SU-DHL-6 (cell line): Measurements from ENCODE around the gene ESX1.

ENCODE experiments used
- EZH2phosphoT487 ChIP-seq: fragments of 200-600 bp; sonication (generic), shearing (Covaris generic); conservative IDR thresholded peaks from 2 replicates; pipeline ENCODE4 v1.6.1; 2018; ENCODE audit warnings: mild to moderate bottlenecking, antibody characterized with exemption, low read length, moderate library complexity, mixed read lengths
- TF ChIP-seq, protein P1 (sequence below): fragments of 200-600 bp; sonication (generic); IDR thresholded peaks from one replicate; pipeline ENCODE4 v1.5.1; 2017; ENCODE audit warnings: antibody characterized with exemption, mild to moderate bottlenecking, low read length, moderate library complexity; ENCODE audit not compliant: insufficient read depth, poor library complexity, severe bottlenecking

DNA sequence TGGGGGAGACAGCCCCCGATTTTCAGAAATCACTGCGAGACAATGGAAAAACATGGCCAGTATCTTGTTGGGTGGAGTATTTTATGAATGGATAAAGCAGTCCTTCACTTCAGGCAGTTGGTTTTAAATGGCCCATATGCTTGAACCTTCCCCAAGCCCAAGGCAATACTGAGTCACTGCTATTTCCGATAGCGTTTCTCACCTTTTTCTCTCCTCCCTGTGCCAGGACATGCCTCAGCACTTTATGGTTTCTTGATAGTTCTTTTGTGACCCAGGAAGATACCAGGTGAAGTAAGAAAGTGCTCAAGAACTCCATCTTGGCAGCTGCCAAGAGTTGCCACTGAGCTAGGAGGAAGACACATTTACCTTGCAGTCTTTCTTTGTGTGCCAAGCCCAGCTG, 26.8 kb upstream of the ESX1 start:
- TF ChIP-seq, protein P1, sequence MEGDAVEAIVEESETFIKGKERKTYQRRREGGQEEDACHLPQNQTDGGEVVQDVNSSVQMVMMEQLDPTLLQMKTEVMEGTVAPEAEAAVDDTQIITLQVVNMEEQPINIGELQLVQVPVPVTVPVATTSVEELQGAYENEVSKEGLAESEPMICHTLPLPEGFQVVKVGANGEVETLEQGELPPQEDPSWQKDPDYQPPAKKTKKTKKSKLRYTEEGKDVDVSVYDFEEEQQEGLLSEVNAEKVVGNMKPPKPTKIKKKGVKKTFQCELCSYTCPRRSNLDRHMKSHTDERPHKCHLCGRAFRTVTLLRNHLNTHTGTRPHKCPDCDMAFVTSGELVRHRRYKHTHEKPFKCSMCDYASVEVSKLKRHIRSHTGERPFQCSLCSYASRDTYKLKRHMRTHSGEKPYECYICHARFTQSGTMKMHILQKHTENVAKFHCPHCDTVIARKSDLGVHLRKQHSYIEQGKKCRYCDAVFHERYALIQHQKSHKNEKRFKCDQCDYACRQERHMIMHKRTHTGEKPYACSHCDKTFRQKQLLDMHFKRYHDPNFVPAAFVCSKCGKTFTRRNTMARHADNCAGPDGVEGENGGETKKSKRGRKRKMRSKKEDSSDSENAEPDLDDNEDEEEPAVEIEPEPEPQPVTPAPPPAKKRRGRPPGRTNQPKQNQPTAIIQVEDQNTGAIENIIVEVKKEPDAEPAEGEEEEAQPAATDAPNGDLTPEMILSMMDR: no peak
- TF ChIP-seq EZH2phosphoT487: no peak
